ENCODE measurements around the gene TEX22.

Gene TEX22

DNA sequence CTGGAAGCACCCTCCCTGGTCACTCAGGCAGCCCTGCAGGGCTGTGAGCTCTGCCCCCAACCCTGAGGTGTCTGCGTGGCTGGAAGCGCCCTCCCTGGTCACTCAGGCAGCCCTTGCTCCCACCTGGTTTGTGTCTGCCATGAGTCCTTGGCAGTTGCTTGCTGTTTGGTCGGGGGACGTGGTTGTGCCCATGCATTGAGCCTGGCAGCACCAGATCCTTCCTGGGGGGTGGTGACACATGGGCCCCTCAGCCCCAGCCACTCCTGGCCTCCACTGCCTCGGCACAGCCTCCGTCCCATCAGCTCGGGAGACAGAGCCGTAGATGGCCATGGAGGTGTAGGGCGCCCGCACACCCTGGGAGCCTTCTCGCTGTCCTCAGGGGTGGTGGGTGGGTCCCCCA, 40.8 kb downstream of the TEX22 start:
- ChIA-PET POLR2A (no interaction called here), CTCF (no interaction called here)

DNA sequence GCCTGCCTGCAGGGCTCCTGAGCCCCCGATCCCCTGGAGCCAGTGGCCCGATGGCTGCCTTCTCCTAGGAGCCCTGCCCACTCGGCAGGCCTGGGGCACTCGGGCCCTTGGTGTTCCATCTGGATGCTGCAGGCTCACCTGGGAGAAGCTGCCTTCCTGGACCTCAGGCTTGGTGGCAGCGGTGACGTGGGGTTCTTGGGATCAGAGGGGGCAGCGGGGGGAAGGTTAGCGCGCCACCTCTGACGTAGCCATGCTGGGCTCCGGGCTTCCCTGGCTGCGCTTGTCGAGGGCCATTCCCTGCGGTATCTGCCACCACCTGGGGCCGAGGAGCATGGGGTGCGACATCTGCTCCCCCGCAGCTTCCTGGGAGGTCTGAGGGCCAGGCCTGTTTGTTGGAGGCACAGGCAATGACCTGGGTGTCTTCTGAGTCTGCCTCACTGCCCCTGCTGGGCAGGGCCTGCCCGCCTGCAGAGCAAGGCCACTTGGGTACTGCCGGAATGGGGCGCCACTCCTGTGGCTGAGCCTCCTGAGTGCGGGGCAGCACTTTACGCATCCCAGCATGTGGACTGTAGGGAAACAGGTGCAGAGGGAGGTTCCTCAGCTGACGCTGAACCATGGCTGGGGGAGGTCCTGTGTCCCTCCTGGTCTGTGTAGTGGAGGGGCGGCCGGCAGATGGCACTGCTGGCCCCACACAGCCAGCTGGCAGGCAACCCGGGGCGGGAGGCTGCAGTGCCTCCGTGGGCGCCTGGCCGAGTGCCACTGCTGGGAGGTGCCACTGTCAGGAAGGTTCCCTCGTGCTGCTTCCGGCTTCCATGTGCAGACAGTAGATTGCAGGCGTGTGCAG, 41.6 kb downstream of the TEX22 start:
- H3K36me3 ChIP-seq (ENCODE audit: control insufficient read depth in 2 of 2, insufficient read depth in 1 of 2, low read length in 2 of 2) = peaks cover 0 to 69% of the 10 kb centered on the region in 2 experiments; a peak in 2 of 3 replicates
- POLR2A ChIA-PET = no interaction called here

More for the DNA sequence above, 40.8 kb downstream of the TEX22 start:
- peaks cover 0 to 69% of the 10 kb centered on the region in 2 experiments; a peak in 2 of 3 replicates for H3K36me3 ChIP-seq (ENCODE audit: control insufficient read depth in 2 of 2, insufficient read depth in 1 of 2, low read length in 2 of 2)
- H3K4me3 ChIP-seq (ENCODE audit: low read depth, low read length) = no peak overlapping the region
- H3K27ac ChIP-seq (ENCODE audit: extremely low read depth, low read depth, low read length) = no peak overlapping the region
- no peak for TF ChIP-seq ZNF121 (tag by site-specific recombination; IDR thresholded peaks at IDR 0.05)
- TF ChIP-seq ZNF10 (tag by site-specific recombination; IDR thresholded peaks at IDR 0.05) = no peak
- no peaks in the 10 kb centered on the region for H3K9me3 ChIP-seq (ENCODE audit: control insufficient read depth, insufficient read depth, low read depth, low read length)
- no peaks in the 10 kb centered on the region for H3K4me1 ChIP-seq (ENCODE audit: control insufficient read depth, insufficient read depth, low read length)

DNA sequence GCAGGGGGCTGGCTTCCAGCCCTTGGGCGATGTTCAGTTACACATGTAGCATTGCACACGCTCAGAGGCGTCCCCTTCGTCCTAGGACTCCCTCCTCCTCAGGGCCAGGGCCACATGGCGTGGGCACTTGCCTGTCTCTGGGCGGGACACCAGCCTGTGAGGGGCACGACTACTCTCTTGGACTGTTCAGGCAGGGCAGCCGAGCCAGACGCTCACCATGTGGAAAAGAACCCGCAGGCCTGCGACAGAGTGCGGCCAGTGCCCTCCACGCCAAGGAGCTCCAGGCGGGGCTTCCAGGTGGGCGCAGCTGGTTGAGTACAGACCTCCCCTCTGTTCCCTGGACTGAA, 42.2 kb downstream of the TEX22 start:
- ChIA-PET CTCF (no interaction called here), POLR2A (no interaction called here)
- H3K4me1 ChIP-seq (ENCODE audit: control insufficient read depth, insufficient read depth, low read length) = no peaks in the 10 kb centered on the region
- TF ChIP-seq YY2 (tag by site-specific recombination; IDR thresholded peaks at IDR 0.05) (no peak), ZNF138 (tag by site-specific recombination; IDR thresholded peaks at IDR 0.05; ENCODE audit: borderline replicate concordance) (no peak), ZNF529 (tag by site-specific recombination; IDR thresholded peaks at IDR 0.05; ENCODE audit: insufficient replicate concordance) (no peak), ZNF596 (tag by site-specific recombination; IDR thresholded peaks at IDR 0.05) (no peak), ZNF2 (tag by site-specific recombination; IDR thresholded peaks at IDR 0.05) (no peak), ZNF510 (tag by site-specific recombination; IDR thresholded peaks at IDR 0.05; ENCODE audit: insufficient replicate concordance) (no peak), ZNF843 (tag by site-specific recombination; IDR thresholded peaks at IDR 0.05) (no peak), ZNF670 (tag by site-specific recombination; IDR thresholded peaks at IDR 0.05; ENCODE audit: low read depth) (no peak), ZFHX2 (tag by site-specific recombination; conservative IDR thresholded peaks at IDR 0.05) (no peak)
- no peaks in the 10 kb centered on the region for H3K9me3 ChIP-seq (ENCODE audit: control insufficient read depth, insufficient read depth, low read depth, low read length)
- H3K4me3 ChIP-seq (ENCODE audit: low read depth, low read length) = no peak overlapping the region
- H3K36me3 ChIP-seq (ENCODE audit: control insufficient read depth in 2 of 2, insufficient read depth in 1 of 2, low read length in 2 of 2) = peaks cover 0 to 68% of the 10 kb centered on the region in 2 experiments; a peak in 2 of 3 replicates
- no peak overlapping the region for H3K27ac ChIP-seq (ENCODE audit: extremely low read depth, low read depth, low read length)

More for the DNA sequence above, 41.6 kb downstream of the TEX22 start:
- no peaks in the 10 kb centered on the region for H3K4me1 ChIP-seq (ENCODE audit: control insufficient read depth, insufficient read depth, low read length)
- CTCF ChIA-PET = no interaction called here
- TF ChIP-seq ZIC2 (tag by site-specific recombination; IDR thresholded peaks at IDR 0.05) = peak; percentile 86
- TF ChIP-seq GLIS1 (tag by site-specific recombination; IDR thresholded peaks at IDR 0.05) = peak; percentile 25; the same call in 1 of the 2 replicates
- TF ChIP-seq, protein P1, sequence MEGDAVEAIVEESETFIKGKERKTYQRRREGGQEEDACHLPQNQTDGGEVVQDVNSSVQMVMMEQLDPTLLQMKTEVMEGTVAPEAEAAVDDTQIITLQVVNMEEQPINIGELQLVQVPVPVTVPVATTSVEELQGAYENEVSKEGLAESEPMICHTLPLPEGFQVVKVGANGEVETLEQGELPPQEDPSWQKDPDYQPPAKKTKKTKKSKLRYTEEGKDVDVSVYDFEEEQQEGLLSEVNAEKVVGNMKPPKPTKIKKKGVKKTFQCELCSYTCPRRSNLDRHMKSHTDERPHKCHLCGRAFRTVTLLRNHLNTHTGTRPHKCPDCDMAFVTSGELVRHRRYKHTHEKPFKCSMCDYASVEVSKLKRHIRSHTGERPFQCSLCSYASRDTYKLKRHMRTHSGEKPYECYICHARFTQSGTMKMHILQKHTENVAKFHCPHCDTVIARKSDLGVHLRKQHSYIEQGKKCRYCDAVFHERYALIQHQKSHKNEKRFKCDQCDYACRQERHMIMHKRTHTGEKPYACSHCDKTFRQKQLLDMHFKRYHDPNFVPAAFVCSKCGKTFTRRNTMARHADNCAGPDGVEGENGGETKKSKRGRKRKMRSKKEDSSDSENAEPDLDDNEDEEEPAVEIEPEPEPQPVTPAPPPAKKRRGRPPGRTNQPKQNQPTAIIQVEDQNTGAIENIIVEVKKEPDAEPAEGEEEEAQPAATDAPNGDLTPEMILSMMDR (tag by site-specific recombination; IDR thresholded peaks at IDR 0.05) = 0 out of 2 replicates have a peak, but pooled peaks have one; percentile 11
- no peak for TF ChIP-seq ZNF341 (tag by site-specific recombination; IDR thresholded peaks at IDR 0.05; ENCODE audit: low read depth)
- no peak for TF ChIP-seq ZNF114 (tag by site-specific recombination; IDR thresholded peaks at IDR 0.05)
- H3K4me3 ChIP-seq (ENCODE audit: low read depth, low read length) = no peak overlapping the region
- H3K27ac ChIP-seq (ENCODE audit: extremely low read depth, low read depth, low read length) = no peak overlapping the region
- H3K9me3 ChIP-seq (ENCODE audit: control insufficient read depth, insufficient read depth, low read depth, low read length) = no peaks in the 10 kb centered on the region

DNA sequence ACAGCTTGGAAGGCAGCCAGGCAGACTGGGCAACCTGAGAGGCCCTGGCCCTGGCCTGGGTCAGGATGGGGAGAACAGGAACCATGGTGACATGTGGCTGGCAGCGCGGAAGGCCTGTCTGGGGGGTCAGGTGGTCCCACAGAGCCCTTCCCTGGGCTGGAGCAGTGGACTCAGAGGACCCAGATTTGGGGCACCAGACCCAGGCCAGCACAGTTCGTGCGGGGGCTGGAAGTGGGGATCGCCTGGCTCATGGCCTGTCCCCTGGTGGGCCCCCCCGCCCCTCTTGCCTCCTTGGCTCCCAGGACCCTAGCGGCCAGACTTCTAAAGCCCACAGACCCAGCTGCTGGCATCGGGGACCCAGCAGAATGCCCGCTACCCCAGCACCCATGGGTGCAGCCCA, 42.7 kb downstream of the TEX22 start:
- no peak overlapping the region for H3K27ac ChIP-seq (ENCODE audit: extremely low read depth, low read depth, low read length)
- CTCF ChIA-PET = no interaction called here
- H3K36me3 ChIP-seq (ENCODE audit: control insufficient read depth in 2 of 2, insufficient read depth in 1 of 2, low read length in 2 of 2) = peaks cover 0 to 70% of the 10 kb centered on the region in 2 experiments; a peak in 2 of 3 replicates
- no peaks in the 10 kb centered on the region for H3K9me3 ChIP-seq (ENCODE audit: control insufficient read depth, insufficient read depth, low read depth, low read length)
- TF ChIP-seq ZNF354C (tag by site-specific recombination; IDR thresholded peaks at IDR 0.05; ENCODE audit: borderline replicate concordance, low read depth) = no peak
- no peak for TF ChIP-seq ZFP69B (tag by site-specific recombination; IDR thresholded peaks at IDR 0.05)
- no peak for TF ChIP-seq ZNF10 (tag by site-specific recombination; IDR thresholded peaks at IDR 0.05)
- TF ChIP-seq ZNF292 (tag by site-specific recombination; IDR thresholded peaks at IDR 0.05; ENCODE audit: borderline replicate concordance, low read depth) = no peak
- TF ChIP-seq ZNF654 (tag by site-specific recombination; IDR thresholded peaks at IDR 0.05; ENCODE audit: low read depth) = no peak
- no peak for TF ChIP-seq ZNF76 (tag by site-specific recombination; IDR thresholded peaks at IDR 0.05; ENCODE audit: borderline replicate concordance, low read depth)
- TF ChIP-seq, protein P2, sequence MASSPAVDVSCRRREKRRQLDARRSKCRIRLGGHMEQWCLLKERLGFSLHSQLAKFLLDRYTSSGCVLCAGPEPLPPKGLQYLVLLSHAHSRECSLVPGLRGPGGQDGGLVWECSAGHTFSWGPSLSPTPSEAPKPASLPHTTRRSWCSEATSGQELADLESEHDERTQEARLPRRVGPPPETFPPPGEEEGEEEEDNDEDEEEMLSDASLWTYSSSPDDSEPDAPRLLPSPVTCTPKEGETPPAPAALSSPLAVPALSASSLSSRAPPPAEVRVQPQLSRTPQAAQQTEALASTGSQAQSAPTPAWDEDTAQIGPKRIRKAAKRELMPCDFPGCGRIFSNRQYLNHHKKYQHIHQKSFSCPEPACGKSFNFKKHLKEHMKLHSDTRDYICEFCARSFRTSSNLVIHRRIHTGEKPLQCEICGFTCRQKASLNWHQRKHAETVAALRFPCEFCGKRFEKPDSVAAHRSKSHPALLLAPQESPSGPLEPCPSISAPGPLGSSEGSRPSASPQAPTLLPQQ (tag by site-specific recombination; IDR thresholded peaks at IDR 0.05) = no peak
- no peak overlapping the region for H3K4me3 ChIP-seq (ENCODE audit: low read depth, low read length)
- POLR2A ChIA-PET = no interaction called here
- H3K4me1 ChIP-seq (ENCODE audit: control insufficient read depth, insufficient read depth, low read length) = no peaks in the 10 kb centered on the region
